Nucleus accumbens (tissue), 56 donors: ENCODE data around the gene NPHP4.
"Not testable (repeated sequence)": the region's sequence is repeated elsewhere in the genome, so short reads cannot be mapped to it uniquely, and the experiment has no call there.

Experiments used
- DNase-seq, 56 donors: peaks; one replicate each; lab custom pipeline; 2025; lab: John Stamatoyannopoulos, UW

The NPHP4 gene

DNA sequence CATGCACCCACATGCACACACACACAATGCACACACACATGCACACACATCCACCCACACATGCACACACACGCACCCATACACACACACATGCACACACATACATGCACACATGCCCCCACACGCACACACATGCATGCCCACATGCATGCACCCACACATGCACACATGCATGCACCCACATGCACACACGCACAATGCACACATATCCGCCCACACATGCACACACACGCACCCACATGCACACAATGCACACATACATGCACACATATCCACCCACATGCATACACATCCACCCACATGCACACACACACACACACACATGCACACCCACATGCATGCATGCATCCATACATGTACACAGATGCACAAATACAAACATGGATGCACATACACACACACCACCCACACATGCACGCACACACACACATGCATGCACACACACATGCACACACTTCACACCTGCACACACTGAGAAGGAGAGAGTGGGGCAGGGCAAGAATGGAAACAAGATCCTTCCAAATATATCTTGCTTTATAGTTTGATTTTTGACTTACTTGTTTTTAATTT is 123.2 kb downstream of the NPHP4 start:
- DNase-seq, result no peak

DNA sequence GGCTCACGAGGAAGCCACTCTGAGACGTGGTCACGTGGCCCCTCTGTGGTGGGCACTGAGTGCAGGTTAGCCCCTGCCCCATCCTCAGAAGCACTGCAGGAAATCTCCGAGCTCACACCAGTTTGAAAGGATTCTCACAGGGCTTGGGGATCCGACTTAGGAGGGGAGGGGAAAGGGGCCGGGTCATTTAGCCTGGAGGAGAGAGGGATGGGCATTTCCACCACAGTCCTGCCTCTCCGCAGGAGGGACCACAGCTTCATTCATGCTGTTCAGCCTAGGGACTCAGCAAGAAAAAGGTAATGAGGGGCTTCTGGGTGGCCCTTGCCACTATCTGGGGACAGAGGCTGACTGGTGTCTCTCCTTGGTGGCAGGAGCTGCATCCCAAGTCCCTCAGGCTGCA is 126.5 kb downstream of the NPHP4 start:
- no peak for DNase-seq

GRCh38 chr1:5865056-5865455 is 127.2 kb downstream of the NPHP4 start:
- DNase-seq, result no peak

DNA sequence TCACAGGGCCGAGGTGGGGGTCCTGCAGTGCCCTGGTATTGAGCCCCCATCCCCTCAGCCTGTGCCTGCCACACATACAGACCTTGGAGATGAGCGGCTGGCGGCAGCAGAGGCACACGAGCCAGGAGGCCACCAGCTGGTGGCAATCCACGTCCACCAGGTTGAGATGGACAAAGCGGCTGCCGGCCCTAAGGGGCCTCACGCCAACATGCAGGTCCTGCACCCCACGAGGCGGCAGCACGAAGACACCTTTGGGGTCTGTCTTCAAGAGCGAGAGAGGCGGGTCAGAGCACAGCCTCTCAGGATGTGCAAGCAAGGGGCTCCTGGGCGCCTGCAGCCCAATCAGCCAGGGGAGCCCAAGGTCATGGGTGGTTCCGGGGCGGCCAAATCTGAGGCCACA is 128.0 kb downstream of the NPHP4 start:
- DNase-seq, result no peak

DNA sequence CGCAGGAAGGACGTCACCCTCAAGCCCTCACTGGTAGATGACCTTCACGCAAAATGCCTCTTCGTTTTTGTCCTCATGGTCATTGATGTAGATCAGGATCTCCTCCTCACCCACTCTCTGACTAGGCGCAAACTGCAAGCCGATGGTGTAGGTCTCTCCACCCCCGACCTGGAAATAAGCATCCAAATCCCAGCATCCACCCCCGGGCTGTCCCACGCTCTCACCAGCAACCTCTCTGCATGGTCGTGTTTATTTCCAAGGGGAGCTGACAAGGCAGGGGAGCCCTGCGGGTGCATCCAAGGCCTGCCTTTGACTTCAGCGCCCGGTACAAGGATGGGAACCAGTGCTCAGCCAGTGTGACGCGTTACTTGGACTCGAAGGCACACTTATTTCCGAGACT is 129.0 kb downstream of the NPHP4 start:
- peak in 2 of 56 donors; percentile 6 to 7 for DNase-seq

- DNase-seq, result no peak
These were observed 130.1 kb downstream of the NPHP4 start for GRCh38 chr1:5861871-5862825.

DNA sequence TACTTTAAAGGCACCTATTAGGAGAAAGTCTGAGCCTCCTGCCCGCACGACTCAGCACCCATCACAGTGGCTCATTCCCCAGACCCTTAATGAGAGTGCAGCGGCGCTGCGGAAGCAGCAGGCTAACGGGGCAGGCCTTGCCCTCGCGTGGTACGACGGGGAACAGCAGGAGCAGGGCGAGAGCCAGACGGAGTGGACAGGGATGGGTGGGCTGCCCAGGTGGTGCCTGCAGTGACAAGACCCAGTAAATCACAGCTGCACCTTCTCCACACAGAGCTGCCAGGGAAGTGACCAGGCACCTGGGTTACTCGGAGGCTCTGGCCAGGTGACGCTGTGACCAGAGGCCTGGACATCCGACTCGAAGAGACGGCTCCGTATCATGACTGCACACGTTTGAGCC is 131.9 kb downstream of the NPHP4 start:
- DNase-seq, result no peak

GRCh38 chr1:5859766-5860165 is 132.5 kb downstream of the NPHP4 start:
- DNase-seq, result no peak

DNA sequence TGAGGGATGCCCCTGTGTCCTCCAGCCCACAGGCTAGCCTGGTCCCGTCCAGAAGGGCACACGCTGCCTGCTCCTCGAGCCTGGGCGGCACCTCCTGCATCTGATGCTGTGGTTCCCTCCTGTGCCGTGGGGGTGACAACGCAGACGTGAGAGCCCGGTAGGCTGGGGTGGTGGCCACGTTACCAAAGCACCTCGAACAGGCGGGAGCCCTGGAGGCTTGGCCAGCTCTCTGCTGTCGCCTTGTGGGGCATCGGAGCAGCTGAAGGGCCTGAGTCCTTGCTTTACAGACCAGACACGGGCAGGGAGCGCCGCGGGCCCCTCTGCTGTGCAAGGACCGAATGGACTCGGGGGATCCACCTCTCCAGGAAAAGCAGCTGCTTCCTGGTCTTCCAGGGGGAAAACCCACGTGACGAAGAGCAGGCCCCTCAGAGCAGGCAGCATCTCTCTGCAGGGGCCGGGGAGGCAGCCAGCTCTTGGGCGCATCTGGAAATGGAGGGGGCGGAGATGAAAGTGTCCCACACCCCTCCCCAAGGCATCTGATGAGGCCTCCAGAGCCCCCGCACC is 133.3 kb downstream of the NPHP4 start:
- no peak for DNase-seq

DNA sequence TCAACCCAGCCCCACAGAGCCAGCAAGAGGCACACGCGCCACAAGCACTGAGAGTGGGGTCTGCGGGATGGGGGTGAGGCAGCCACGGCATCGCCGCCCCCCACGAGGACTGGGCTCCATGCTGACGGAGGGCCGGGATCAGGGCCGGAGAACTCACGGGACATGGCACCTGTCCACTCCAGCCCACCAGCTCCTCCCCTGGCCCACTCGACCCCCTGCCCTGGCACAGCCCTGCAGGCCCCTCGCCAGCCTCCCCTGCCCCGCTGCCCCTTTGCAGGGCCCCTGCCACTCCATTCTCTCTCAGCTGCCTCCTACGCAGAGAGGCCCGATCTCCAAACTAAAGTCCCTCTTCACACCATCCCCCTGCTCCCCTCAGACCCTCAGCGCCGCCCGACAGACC is 134.0 kb downstream of the NPHP4 start:
- no peak for DNase-seq

- no peak for DNase-seq
These were observed 134.6 kb downstream of the NPHP4 start for GRCh38 chr1:5857508-5858090.

DNA sequence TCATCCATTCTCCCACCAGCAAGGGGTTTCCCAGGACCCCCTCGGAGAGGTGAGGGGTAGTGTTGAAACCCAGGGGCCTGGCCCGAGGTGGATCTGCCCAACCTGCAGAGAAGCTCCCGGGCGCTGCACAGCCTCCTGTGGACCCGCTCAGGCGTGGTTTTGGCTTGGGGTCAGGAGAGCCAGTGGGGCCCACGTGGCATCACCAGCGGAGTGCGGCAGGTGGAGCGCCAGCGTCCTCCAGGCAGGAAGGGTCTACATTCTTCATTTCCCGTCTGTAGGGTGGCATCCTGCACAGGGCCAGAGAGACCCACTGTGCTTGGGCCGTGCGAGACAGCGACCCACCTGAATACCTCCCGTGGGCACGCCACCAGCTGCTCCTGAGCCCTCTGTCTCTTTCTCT is 135.2 kb downstream of the NPHP4 start:
- no peak for DNase-seq

DNA sequence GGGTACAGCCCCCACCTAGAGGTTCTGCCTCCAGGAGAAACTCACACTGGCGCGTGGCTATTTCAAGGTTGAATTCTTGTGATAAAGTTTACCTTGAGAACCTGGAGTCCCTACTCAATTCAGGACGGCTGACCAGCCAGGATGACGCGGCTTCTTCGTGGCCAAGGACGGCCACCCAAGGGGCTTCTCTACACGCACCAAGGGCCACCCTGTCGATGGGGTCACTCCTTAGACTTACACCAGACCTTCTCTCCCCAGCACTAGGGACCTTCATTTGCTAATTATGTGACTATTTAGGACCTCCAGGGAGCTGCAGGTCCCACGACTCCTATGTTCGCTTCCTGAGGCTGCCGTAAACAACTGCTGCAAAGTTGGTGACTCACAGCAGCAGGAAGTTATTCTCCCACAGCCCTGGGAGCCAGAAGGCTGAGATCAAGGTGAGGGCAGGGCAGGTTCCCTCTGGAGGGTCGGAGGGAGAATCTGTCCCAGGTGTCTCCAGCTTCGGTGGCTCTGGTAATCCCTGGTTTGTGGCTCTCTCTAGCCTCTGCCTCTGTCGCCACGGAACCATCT is 135.9 kb downstream of the NPHP4 start:
- no peak for DNase-seq

- DNase-seq, result no peak
These were observed 136.9 kb downstream of the NPHP4 start for GRCh38 chr1:5855196-5855897.

DNA sequence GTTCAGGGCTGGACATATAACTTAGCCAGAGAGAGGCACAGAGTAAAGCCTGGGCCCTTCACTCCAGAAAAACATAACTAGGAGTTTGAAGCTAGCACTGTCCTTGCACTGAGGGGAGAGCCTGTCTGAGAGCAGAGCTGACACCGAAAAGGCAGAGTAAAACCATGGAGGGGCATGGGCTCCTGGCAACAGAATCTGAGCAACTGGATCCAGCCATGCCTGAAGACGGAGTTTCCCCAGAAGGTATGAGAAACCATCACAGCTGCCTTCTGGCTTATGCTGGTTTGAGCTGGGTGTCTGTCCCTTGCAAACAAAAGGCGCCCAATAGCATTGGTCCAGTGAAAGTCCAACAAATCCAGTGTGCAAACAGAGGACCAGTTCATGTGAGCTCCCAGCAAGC is 137.5 kb downstream of the NPHP4 start:
- DNase-seq, result no peak

GRCh38 chr1:5853858-5854257 is 138.4 kb downstream of the NPHP4 start:
- DNase-seq, result not testable (repeated sequence)

DNA sequence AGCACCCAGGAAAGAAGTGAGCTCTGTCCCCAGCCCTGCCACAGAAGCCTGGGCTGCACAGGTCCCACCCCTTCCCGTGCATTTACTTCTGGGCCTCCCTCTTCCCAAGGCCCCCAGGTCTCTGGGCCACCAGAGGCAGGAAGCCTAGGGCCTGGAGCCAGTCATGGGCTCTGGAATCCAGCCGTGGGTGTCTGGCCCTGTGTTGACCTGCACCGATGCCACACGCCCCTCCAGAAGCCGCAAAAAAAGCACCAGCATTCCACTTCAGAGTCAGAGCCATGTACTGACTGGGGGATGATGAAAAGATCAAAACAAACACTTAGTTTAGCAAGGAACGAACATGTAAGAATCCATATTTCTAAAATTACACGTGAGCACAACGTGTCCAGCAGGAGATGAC is 141.7 kb downstream of the NPHP4 start:
- no peak for DNase-seq

DNA sequence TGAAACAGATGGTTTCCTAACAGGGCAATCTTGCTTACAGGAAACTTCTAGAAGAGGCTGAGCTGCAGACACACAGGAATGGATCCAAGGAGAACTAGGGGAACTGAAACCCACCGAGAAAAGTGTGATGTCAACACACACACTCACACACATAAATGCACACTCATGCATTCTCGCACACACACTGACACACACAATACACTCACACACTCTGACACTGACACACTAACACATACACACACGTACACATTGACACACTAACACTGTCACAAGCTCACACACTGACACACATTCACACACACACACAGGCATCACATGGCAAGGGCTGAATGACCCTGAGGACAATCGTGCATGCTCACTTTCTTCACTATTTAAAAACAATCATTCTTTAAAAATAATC is 142.7 kb downstream of the NPHP4 start:
- no peak for DNase-seq

- no peak for DNase-seq
These were observed 145.1 kb downstream of the NPHP4 start for GRCh38 chr1:5847013-5847659.

DNA sequence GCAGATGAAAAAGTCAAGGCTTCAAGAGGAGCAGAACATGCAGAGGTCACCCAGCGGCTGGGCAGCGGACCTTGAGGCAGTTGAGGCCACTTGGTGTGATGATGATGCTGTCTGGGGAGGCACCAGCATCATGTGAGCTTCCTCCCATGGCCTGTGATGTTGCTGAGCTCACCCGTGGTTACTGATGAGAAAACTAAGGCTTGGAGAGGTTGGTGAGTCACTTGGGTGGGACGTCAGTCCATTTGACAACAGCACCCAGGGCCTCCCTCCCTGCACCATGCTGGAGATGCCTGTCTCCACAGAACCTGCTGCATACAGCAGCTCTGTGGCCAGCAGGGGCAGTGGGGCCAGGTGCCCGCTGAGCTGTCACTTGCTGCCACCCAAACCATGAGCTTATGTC is 146.8 kb downstream of the NPHP4 start:
- DNase-seq, result no peak
